WTC11 (cell line): ENCODE measurements around the gene ACAD8. TPM values are rescaled to one million over a fixed set of nuclear protein-coding genes. Genes with fewer than 3 reads are reported as not detected.

Experiments used
- ATAC-seq: fragments of 200-7000 bp; cut with Tn5 transposase; 2 replicates; pipeline ENCODE4 v1.10.0; 2021; ENCODE audit warnings: mild to moderate bottlenecking, moderate library complexity
- CTCF ChIA-PET: fragments of 300-600 bp; sonication (Branson Sonifier 250); formaldehyde crosslinking; loops from one replicate; lab custom pipeline; 2021; ENCODE audit warnings: antibody characterized with exemption; lab: Charles Lee
- POLR2A ChIA-PET: fragments of 350-600 bp; sonication (Branson Sonifier 250); formaldehyde crosslinking; loops from one replicate; lab custom pipeline; 2021; ENCODE audit warnings: antibody characterized with exemption; lab: Charles Lee
- DNase-seq: peaks from one replicate; pipeline ENCODE4 v3.0.0; 2021; ENCODE audit warnings: low spot score
- H3K27ac Mint-ChIP-seq: 2 replicates; pipeline ENCODE4 v1.8.0; 2021; ENCODE audit warnings: mixed read lengths
- H3K27me3 Mint-ChIP-seq: 2 replicates; pipeline ENCODE4 v1.8.0; 2021; ENCODE audit warnings: low read depth, mild to moderate bottlenecking, moderate library complexity, mixed read lengths
- H3K36me3 Mint-ChIP-seq: 2 replicates; pipeline ENCODE4 v1.8.0; 2021; ENCODE audit warnings: mixed read lengths
- H3K4me1 Mint-ChIP-seq: 2 replicates; pipeline ENCODE4 v1.8.0; 2022; ENCODE audit warnings: mixed read lengths
- H3K4me3 Mint-ChIP-seq: 2 replicates; pipeline ENCODE4 v1.8.0; 2021; ENCODE audit warnings: mild to moderate bottlenecking, moderate library complexity, mixed read lengths
- H3K9me3 Mint-ChIP-seq: 2 replicates; pipeline ENCODE4 v1.8.0; 2021; ENCODE audit warnings: mixed read lengths
- EMX1 ChIP-seq: fragments of 250-450 bp; sonication (Bioruptor Pico); IDR thresholded peaks from 2 replicates; pipeline ENCODE4 v1.8.0; 2021; ENCODE audit warnings: mild to moderate bottlenecking
- FOXP1 ChIP-seq: sonication (generic); formaldehyde crosslinking; IDR thresholded peaks from 2 replicates; pipeline ENCODE4 v1.8.0; 2022; ENCODE audit warnings: missing genetic modification reagents, mild to moderate bottlenecking, moderate library complexity, borderline replicate concordance
- SMAD3 ChIP-seq: sonication (generic); formaldehyde crosslinking; IDR thresholded peaks from 2 replicates; pipeline ENCODE4 v1.8.0; 2022; ENCODE audit warnings: missing genetic modification reagents, mild to moderate bottlenecking, borderline replicate concordance
- SP1 ChIP-seq: sonication (generic); formaldehyde crosslinking; conservative IDR thresholded peaks from 2 replicates; pipeline ENCODE4 v1.8.1; 2022; ENCODE audit warnings: missing genetic modification reagents
- total RNA-seq: library from RNA; stranded (reverse); gene quantifications from 3 replicates; pipeline ENCODE4 v1.2.3, GENCODE V29; 2021
- TF ChIP-seq, protein P1 (sequence below): fragments of 200-600 bp; IDR thresholded peaks from 2 replicates; pipeline ENCODE4 v1.8.0; 2022; ENCODE audit warnings: antibody characterized with exemption
- TF ChIP-seq, protein P2 (sequence below): sonication (generic); formaldehyde crosslinking; IDR thresholded peaks from 2 replicates; pipeline ENCODE4 v1.8.0; 2022; ENCODE audit warnings: missing genetic modification reagents
- TF ChIP-seq, protein P3 (sequence below): fragments of 250-450 bp; sonication (Bioruptor Pico); IDR thresholded peaks from 2 replicates; pipeline ENCODE4 v1.9.0; 2021; ENCODE audit warnings: mild to moderate bottlenecking, borderline replicate concordance
- TF ChIP-seq, protein P4 (sequence below): sonication (generic); formaldehyde crosslinking; IDR thresholded peaks from 2 replicates; pipeline ENCODE4 v1.8.1; 2022; ENCODE audit warnings: mild to moderate bottlenecking, moderate library complexity, missing genetic modification reagents

Gene ACAD8
- total RNA-seq, 1 experiment from 2014 or later = 55.2 TPM

DNA sequence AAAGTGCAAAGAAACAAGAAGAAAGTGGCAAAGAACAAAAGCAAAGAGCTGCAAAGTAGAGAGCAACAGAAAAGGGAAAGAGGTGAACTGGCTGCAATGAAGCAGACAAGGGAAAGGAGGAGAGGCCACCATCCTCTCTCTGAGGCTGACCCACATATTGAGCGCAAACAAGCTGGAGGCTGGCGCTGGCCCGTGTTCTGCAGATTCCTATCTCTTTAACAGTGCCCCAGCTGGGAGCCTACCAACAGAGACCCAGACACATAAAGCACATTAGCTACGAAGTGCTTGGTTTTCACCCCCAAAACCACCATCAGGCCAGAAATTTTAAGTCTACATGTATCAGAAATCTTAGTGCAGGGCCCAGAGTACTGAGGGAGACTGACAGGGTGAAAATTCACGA, 47.2 kb upstream of the ACAD8 start:
- CTCF ChIA-PET = interaction anchor here (2.9 kb wide), 1 partner anchor 18 kb away, joined by 14 read pairs; the partner anchor contains the start of genes NCAPD3 and VPS26B
- Mint-ChIP-seq H3K36me3 (peaks cover 73% of the 10 kb centered on the region), H3K4me3 (no peak overlapping the region), H3K9me3 (no peaks in the 10 kb centered on the region), H3K4me1 (no peaks in the 10 kb centered on the region), H3K27ac (no peak overlapping the region), H3K27me3 (no peaks in the 10 kb centered on the region)
- POLR2A ChIA-PET = no interaction called here
- ATAC-seq (no peak), DNase-seq (no peak)
- no peak for TF ChIP-seq EMX1

DNA sequence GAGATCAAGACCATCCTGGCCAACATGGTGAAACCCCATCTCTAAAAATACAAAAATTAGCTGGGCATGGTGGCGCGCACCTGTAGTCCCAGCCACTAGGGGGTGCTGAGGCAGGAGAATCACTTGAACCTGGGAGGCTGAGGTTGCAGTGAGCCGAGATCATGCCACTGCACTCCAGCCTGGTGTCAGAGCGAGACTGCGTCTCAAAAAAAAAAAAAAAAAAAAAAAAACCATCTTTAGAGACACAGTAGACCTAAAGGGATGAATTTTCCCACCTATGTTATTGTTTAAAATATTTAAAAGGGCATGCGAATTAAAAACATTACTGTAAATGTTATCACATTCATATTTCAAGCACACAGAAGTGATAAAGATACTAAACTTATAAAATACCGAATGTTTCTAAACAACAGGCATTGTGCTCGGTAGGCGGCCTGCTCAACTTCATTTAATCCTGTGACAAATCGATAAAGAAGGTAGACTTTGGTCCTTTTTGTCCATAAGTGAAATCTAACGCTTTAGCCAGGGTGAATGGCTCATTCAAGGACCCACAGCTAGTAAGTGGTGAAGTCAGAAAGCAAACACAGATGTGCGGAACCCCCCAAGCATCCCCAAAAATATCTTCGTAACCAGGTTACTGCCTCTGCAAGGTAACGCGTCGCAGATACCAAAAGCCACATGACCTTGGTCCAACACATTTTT, 45.7 kb upstream of the ACAD8 start:
- Mint-ChIP-seq H3K27me3 (no peaks in the 10 kb centered on the region), H3K9me3 (no peaks in the 10 kb centered on the region), H3K27ac (no peak overlapping the region), H3K4me1 (no peaks in the 10 kb centered on the region), H3K4me3 (no peak overlapping the region), H3K36me3 (peaks cover 67% of the 10 kb centered on the region)
- no peak for ATAC-seq
- POLR2A ChIA-PET = no interaction called here
- CTCF ChIA-PET = interaction anchor here (0.6 to 2.9 kb wide), 15 partner anchors 9 to 1051 kb away, joined by 3 to 14 read pairs (median 3); partner anchors contain the start of genes NCAPD3 and VPS26B
- DNase-seq = peak; percentile 65
- no peak for TF ChIP-seq SP1 (CRISPR knock-in tag)
- no peak for TF ChIP-seq FOXP1 (CRISPR knock-in tag)
- TF ChIP-seq, protein P1, sequence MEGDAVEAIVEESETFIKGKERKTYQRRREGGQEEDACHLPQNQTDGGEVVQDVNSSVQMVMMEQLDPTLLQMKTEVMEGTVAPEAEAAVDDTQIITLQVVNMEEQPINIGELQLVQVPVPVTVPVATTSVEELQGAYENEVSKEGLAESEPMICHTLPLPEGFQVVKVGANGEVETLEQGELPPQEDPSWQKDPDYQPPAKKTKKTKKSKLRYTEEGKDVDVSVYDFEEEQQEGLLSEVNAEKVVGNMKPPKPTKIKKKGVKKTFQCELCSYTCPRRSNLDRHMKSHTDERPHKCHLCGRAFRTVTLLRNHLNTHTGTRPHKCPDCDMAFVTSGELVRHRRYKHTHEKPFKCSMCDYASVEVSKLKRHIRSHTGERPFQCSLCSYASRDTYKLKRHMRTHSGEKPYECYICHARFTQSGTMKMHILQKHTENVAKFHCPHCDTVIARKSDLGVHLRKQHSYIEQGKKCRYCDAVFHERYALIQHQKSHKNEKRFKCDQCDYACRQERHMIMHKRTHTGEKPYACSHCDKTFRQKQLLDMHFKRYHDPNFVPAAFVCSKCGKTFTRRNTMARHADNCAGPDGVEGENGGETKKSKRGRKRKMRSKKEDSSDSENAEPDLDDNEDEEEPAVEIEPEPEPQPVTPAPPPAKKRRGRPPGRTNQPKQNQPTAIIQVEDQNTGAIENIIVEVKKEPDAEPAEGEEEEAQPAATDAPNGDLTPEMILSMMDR = peak; percentile 72

DNA sequence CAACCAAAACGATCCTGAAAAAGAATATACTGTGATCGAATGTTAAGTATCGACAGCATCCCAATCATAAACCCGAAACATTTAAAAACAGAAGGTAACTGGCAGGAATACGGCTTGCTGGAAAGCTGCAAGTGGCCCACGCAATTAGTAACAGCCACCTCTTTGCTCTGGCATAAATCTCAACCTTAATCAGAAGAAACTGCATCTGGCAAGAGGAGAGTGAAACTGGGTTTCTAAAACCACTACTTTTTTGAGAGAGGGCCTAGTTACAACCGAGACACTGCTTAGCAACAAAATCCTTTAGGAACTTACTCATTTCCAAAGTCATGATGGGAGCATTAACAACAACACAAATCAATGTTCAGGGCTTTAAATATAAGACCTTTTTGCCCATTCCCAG, 37.5 kb upstream of the ACAD8 start:
- DNase-seq (no peak), ATAC-seq (no peak)
- CTCF ChIA-PET = no interaction called here
- Mint-ChIP-seq H3K27me3 (no peaks in the 10 kb centered on the region), H3K4me1 (no peaks in the 10 kb centered on the region), H3K27ac (no peak overlapping the region), H3K9me3 (no peaks in the 10 kb centered on the region), H3K4me3 (no peak overlapping the region), H3K36me3 (peaks cover 37% of the 10 kb centered on the region)
- POLR2A ChIA-PET = interaction anchor here (0.8 kb wide), 1 partner anchor 735 kb away, joined by 4 read pairs; no protein-coding TSS in a partner anchor
- TF ChIP-seq SMAD3 (CRISPR knock-in tag) (no peak), SP1 (CRISPR knock-in tag) (no peak)
- TF ChIP-seq, protein P2, sequence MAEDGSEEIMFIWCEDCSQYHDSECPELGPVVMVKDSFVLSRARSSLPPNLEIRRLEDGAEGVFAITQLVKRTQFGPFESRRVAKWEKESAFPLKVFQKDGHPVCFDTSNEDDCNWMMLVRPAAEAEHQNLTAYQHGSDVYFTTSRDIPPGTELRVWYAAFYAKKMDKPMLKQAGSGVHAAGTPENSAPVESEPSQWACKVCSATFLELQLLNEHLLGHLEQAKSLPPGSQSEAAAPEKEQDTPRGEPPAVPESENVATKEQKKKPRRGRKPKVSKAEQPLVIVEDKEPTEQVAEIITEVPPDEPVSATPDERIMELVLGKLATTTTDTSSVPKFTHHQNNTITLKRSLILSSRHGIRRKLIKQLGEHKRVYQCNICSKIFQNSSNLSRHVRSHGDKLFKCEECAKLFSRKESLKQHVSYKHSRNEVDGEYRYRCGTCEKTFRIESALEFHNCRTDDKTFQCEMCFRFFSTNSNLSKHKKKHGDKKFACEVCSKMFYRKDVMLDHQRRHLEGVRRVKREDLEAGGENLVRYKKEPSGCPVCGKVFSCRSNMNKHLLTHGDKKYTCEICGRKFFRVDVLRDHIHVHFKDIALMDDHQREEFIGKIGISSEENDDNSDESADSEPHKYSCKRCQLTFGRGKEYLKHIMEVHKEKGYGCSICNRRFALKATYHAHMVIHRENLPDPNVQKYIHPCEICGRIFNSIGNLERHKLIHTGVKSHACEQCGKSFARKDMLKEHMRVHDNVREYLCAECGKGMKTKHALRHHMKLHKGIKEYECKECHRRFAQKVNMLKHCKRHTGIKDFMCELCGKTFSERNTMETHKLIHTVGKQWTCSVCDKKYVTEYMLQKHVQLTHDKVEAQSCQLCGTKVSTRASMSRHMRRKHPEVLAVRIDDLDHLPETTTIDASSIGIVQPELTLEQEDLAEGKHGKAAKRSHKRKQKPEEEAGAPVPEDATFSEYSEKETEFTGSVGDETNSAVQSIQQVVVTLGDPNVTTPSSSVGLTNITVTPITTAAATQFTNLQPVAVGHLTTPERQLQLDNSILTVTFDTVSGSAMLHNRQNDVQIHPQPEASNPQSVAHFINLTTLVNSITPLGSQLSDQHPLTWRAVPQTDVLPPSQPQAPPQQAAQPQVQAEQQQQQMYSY (CRISPR knock-in tag) = no peak
- TF ChIP-seq, protein P3, sequence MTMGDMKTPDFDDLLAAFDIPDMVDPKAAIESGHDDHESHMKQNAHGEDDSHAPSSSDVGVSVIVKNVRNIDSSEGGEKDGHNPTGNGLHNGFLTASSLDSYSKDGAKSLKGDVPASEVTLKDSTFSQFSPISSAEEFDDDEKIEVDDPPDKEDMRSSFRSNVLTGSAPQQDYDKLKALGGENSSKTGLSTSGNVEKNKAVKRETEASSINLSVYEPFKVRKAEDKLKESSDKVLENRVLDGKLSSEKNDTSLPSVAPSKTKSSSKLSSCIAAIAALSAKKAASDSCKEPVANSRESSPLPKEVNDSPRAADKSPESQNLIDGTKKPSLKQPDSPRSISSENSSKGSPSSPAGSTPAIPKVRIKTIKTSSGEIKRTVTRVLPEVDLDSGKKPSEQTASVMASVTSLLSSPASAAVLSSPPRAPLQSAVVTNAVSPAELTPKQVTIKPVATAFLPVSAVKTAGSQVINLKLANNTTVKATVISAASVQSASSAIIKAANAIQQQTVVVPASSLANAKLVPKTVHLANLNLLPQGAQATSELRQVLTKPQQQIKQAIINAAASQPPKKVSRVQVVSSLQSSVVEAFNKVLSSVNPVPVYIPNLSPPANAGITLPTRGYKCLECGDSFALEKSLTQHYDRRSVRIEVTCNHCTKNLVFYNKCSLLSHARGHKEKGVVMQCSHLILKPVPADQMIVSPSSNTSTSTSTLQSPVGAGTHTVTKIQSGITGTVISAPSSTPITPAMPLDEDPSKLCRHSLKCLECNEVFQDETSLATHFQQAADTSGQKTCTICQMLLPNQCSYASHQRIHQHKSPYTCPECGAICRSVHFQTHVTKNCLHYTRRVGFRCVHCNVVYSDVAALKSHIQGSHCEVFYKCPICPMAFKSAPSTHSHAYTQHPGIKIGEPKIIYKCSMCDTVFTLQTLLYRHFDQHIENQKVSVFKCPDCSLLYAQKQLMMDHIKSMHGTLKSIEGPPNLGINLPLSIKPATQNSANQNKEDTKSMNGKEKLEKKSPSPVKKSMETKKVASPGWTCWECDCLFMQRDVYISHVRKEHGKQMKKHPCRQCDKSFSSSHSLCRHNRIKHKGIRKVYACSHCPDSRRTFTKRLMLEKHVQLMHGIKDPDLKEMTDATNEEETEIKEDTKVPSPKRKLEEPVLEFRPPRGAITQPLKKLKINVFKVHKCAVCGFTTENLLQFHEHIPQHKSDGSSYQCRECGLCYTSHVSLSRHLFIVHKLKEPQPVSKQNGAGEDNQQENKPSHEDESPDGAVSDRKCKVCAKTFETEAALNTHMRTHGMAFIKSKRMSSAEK = no peak
- TF ChIP-seq, protein P4, sequence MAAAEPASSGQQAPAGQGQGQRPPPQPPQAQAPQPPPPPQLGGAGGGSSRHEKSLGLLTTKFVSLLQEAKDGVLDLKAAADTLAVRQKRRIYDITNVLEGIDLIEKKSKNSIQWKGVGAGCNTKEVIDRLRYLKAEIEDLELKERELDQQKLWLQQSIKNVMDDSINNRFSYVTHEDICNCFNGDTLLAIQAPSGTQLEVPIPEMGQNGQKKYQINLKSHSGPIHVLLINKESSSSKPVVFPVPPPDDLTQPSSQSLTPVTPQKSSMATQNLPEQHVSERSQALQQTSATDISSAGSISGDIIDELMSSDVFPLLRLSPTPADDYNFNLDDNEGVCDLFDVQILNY (CRISPR knock-in tag) = no peak
